Esophagus squamous epithelium (tissue), 5 donors: ENCODE measurements around the gene TENT4B. TPM values are rescaled to one million over a fixed set of nuclear protein-coding genes. Genes with fewer than 3 reads are reported as not detected.

Experiments used
- DNase-seq: peaks from one replicate; lab custom pipeline; 2025; lab: John Stamatoyannopoulos, UW
- H3K27ac ChIP-seq, 4 donors: fragments of 200-600 bp; sonication (generic); one replicate each; pipeline ENCODE4 v1.5.1; 2016 to 2019; ENCODE audit warnings: mild to moderate bottlenecking in 1 of 4
- H3K27me3 ChIP-seq, 4 donors: fragments of 200-600 bp; sonication (generic); 1 replicate in 3 of 4; 2 replicates in 1 of 4; pipeline versions ENCODE4 v1.5.1 to v1.6.0; 2017 to 2021; ENCODE audit warnings: antibody characterized with exemption in 1 of 4
- H3K36me3 ChIP-seq, 3 donors: fragments of 200-600 bp; sonication (generic); one replicate each; pipeline ENCODE4 v1.5.1; 2016 to 2019
- H3K4me1 ChIP-seq, 3 donors: fragments of 200-600 bp; sonication (generic); one replicate each; pipeline ENCODE4 v1.5.1; 2017 to 2019
- H3K4me3 ChIP-seq, 4 donors: fragments of 200-600 bp; sonication (generic); 1 replicate in 3 of 4; 2 replicates in 1 of 4; pipeline ENCODE4 v1.5.1; 2016 to 2019; ENCODE audit warnings: mild to moderate bottlenecking in 2 of 4, moderate library complexity in 1 of 4
- H3K9me3 ChIP-seq, 3 donors: fragments of 200-600 bp; sonication (generic); one replicate each; pipeline ENCODE4 v1.5.1; 2016 to 2019
- CTCF ChIP-seq, 6 experiments: fragments of 450-650 bp in 4 of 6; fragments of 200-600 bp in 2 of 6; sonication (generic) in 2 of 6; IDR thresholded peaks; one replicate each; pipeline ENCODE4 v1.5.1; 2016 to 2019; ENCODE audit warnings: antibody characterized with exemption in 6 of 6, mild to moderate bottlenecking in 4 of 6, moderate library complexity in 4 of 6
- POLR2A ChIP-seq, 4 donors: fragments of 450-650 bp; IDR thresholded peaks; one replicate each; pipeline ENCODE4 v1.6.1; 2017; ENCODE audit warnings: antibody characterized with exemption in 4 of 4, mild to moderate bottlenecking in 4 of 4, moderate library complexity in 3 of 4
- WGBS, 2 donors: methylation state at CpG; one replicate each; pipeline ENCODE4 v1.1.5; 2018; 5-methylcytosine and 5-hydroxymethylcytosine counted together
- intact Hi-C: fragments of 100-400 bp; cut with DNase I; formaldehyde crosslinking; loops from one replicate; pipeline ENCODE4 v1.15.0; 2022
- total RNA-seq, 4 donors: library from RNA; depleted of rRNA; stranded (reverse); fragments of >200 nt; gene quantifications; one replicate each; pipeline ENCODE4 v1.1.0, GENCODE V29; 2016
- donor health status: DM: yes; HTN: yes; CAD: no.

Gene TENT4B
- total RNA-seq, 4 donors from 2014 or later, result 6.3 to 11.4 (median 8.4) TPM

GRCh38 chr16:50260206-50261159, 107.4 kb downstream of the TENT4B start:
- 82 to 92% methylated on average over 4 to 7 of the region's 9 CpGs for WGBS, 2 donors
- no peaks in the 10 kb centered on the region for H3K36me3 ChIP-seq
- intact Hi-C loops, result no loop called here

GRCh38 chr16:50261160-50261706, 108.1 kb downstream of the TENT4B start:
- Histone ChIP-seq H3K9me3 (no peaks in the 10 kb centered on the region), H3K4me1 (peaks cover 12 to 43% (median 15%) of the 10 kb centered on the region in 3 donors), H3K27me3 (no peaks in the 10 kb centered on the region), H3K27ac (no peak overlapping the region), H3K36me3 (no peaks in the 10 kb centered on the region), H3K4me3 (no peak overlapping the region)
- DNase-seq, result no peak
- 75 to 95% methylated on average over 5 to 9 of the region's 9 CpGs for WGBS, 2 donors
- TF ChIP-seq POLR2A (IDR thresholded peaks at IDR 0.05) (no peak), CTCF (IDR thresholded peaks at IDR 0.05) (no peak)
- intact Hi-C loops, result no loop called here

More at GRCh38 chr16:50260206-50261159, 107.4 kb downstream of the TENT4B start:
- no peak for TF ChIP-seq CTCF (IDR thresholded peaks at IDR 0.05)
- TF ChIP-seq POLR2A (IDR thresholded peaks at IDR 0.05), result no peak
- no peaks in the 10 kb centered on the region for H3K9me3 ChIP-seq
- no peak overlapping the region for H3K4me3 ChIP-seq
- peaks cover 6 to 35% (median 8%) of the 10 kb centered on the region in 3 donors for H3K4me1 ChIP-seq
- H3K27me3 ChIP-seq, result no peaks in the 10 kb centered on the region
- peak overlapping the region in 2 of 4 donors; percentile 13 to 64 for H3K27ac ChIP-seq
- no peak for DNase-seq

- Histone ChIP-seq H3K27me3 (no peaks in the 10 kb centered on the region), H3K4me1 (peaks cover 16 to 48% (median 21%) of the 10 kb centered on the region in 3 donors), H3K36me3 (no peaks in the 10 kb centered on the region), H3K27ac (no peak overlapping the region), H3K9me3 (no peaks in the 10 kb centered on the region), H3K4me3 (no peak overlapping the region)
- 23 to 60% methylated on average over 2 to 6 of the region's 11 CpGs for WGBS, 2 donors
- intact Hi-C loops, result no loop called here
- TF ChIP-seq POLR2A (IDR thresholded peaks at IDR 0.05), result no peak
- TF ChIP-seq CTCF (IDR thresholded peaks at IDR 0.05), result no peak
- DNase-seq, result no peak
Measured at GRCh38 chr16:50261707-50262235, 108.7 kb downstream of the TENT4B start.

GRCh38 chr16:50263060-50263909, 110.2 kb downstream of the TENT4B start:
- WGBS, 2 donors, result 86 to 89% methylated on average over 10 to 16 of the region's 16 CpGs
- TF ChIP-seq POLR2A (IDR thresholded peaks at IDR 0.05) (no peak), CTCF (IDR thresholded peaks at IDR 0.05) (no peak)
- H3K4me3 ChIP-seq, result no peak overlapping the region
- no peak for DNase-seq
- peaks cover 16 to 63% (median 27%) of the 10 kb centered on the region in 3 donors for H3K4me1 ChIP-seq
- H3K9me3 ChIP-seq, result no peaks in the 10 kb centered on the region
- H3K36me3 ChIP-seq, result no peaks in the 10 kb centered on the region
- intact Hi-C loops, result no loop called here
- H3K27me3 ChIP-seq, result no peaks in the 10 kb centered on the region
- H3K27ac ChIP-seq, result no peak overlapping the region
